Measurements from ENCODE around the gene COX7A2L. TPM values are rescaled to one million over a fixed set of nuclear protein-coding genes. Genes with fewer than 3 reads are reported as not detected.
"Not testable (repeated sequence)": the region's sequence is repeated elsewhere in the genome, so short reads cannot be mapped to it uniquely, and the experiment has no call there.

The COX7A2L gene
- total RNA-seq, 1 experiment from 2014 or later: 412 TPM

DNA sequence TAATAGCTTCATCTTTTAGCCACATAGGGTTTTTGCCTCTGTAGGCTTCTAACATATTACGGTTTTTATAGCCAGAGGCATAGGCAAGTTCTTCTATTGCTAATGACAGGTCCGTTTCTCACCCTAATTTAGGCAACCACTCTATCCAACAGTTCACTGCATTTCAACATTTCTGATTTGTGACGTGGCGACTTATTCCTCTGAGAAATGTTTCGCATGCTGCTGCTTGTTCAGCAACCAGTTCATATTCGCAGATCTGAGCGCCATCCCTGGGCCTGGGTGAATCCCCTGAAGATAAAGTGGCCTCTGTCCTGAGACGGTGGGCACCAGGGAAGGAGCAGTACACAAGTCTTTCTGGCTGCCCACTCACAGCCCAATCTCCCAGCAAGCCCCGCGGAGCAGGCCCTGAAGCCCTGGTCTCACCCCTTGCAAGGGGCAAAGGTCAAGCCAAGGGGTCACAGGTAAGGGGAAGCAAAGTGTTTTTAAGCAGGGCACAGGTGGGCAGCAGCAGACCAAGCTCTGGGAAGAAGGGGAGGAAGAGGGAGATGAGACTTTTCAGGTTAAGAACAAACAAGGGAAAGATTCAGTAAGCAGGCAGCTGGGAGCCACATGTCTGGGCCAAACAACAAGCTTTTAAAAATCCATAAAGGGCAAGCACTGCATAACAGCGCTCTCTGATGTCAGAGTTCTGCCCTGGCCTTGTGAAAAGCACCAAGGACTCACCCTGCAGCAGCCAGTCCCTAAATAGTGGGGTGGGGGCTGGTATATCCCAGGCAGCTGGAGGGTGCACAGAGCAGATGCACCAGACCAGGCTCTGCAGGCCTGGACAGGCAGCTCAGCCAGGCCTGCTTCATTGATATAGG lies 10.8 kb upstream of the COX7A2L start:
- DNase-seq (ENCODE audit: low read depth, low spot score): peak; percentile 84
- in situ Hi-C loops (cut with HindIII; ENCODE audit: low pct_unique_long_range_greater_than_20kb, low sequenced_read_pairs): no loop called here

GRCh38 chr2:42369532-42370229 lies 8.7 kb upstream of the COX7A2L start:
- in situ Hi-C loops (cut with HindIII; ENCODE audit: low pct_unique_long_range_greater_than_20kb, low sequenced_read_pairs): no loop called here
- DNase-seq (ENCODE audit: low read depth, low spot score): no peak

- in situ Hi-C loops (cut with HindIII; ENCODE audit: low pct_unique_long_range_greater_than_20kb, low sequenced_read_pairs): no loop called here
- no peak for DNase-seq (ENCODE audit: low read depth, low spot score)
Measured at GRCh38 chr2:42368817-42369531, 8.0 kb upstream of the COX7A2L start.

DNA sequence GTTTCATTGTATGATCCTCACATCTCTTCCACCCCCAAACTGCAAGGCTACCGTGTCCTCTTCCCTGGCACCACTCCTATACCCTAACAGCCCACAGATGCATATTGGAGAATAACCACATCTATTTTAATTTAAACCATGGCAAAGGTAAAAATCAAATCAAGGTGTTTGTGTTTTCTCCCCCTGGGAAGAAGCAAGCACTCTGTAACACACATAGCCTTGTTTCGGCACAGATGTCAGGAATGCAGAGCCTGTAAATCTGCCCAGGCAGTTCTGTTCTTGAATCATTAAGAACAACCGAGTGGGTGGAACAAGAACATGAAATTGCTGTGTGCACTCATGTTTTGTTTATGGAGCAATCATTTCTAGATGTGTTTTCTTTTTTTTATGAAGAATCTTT lies 6.8 kb upstream of the COX7A2L start:
- in situ Hi-C loops (cut with HindIII; ENCODE audit: low pct_unique_long_range_greater_than_20kb, low sequenced_read_pairs): no loop called here
- no peak for DNase-seq (ENCODE audit: low read depth, low spot score)

DNA sequence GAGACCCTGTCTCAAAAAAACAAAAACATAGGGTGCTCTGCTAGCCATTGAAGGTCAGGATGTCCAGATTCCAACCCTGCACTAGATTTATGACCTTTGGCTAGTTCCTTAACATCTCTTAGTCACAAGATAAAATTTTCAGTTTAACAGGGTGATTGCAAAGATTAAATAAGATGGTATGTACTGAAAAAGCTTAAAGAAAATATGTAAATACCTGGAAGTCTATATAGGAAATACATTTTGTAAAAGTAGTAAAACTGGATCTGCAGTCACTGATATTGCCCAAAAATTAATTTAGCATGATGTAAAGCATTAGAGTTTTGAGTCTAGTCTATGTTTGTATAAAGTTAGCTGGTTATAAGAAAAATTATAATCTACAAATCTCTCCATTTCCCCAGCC lies 5.4 kb upstream of the COX7A2L start:
- no peak for DNase-seq (ENCODE audit: low read depth, low spot score)
- in situ Hi-C loops (cut with HindIII; ENCODE audit: low pct_unique_long_range_greater_than_20kb, low sequenced_read_pairs): no loop called here

DNA sequence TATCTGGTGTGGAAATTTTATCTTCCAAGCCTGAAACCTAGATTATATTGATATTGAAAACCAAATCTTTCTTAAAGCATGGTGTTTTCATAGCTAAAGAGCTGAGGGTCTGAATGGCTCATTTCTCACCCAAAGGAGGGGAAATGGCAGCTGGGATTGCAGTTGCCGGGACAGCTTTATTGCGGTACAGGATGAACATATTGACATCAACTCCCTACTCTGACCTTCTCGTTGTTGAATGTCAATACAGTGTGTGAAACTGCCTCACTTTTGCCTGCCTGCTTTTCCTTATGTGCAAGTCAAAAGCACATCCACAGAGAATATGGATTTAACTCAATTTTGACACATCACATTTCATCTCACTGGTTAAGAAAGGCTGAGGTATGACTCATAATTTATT lies 3.6 kb upstream of the COX7A2L start:
- in situ Hi-C loops (cut with HindIII; ENCODE audit: low pct_unique_long_range_greater_than_20kb, low sequenced_read_pairs): no loop called here
- DNase-seq (ENCODE audit: low read depth, low spot score): no peak

DNA sequence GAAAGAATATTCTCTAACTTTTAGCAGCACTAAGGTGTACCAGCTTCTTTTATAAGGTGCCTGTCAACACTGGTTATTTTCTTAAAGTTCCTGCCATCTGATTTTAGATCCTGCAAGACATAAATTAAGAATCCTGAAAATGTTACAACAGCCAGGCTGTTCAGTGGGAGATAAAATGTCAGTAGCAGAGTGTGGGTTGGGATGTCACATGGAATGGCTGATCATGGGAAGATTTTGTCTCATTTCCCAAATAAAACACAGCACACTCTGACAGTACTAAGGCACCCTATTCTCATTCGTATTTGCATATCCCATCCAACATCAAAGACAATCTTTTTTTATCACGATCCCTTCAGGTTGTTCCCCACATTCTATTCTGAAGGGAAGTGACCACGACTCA lies 2.4 kb upstream of the COX7A2L start:
- no peak for DNase-seq (ENCODE audit: low read depth, low spot score)
- in situ Hi-C loops (cut with HindIII; ENCODE audit: low pct_unique_long_range_greater_than_20kb, low sequenced_read_pairs): no loop called here

GRCh38 chr2:42361728-42362283 lies 789 bp upstream of the COX7A2L start:
- DNase-seq (ENCODE audit: low read depth, low spot score): no peak

GRCh38 chr2:42360493-42360889 lies 526 bp downstream of the COX7A2L start:
- DNase-seq (ENCODE audit: low read depth, low spot score): no peak
- in situ Hi-C loops (cut with HindIII; ENCODE audit: low pct_unique_long_range_greater_than_20kb, low sequenced_read_pairs): no loop called here

More at GRCh38 chr2:42361728-42362283, 789 bp upstream of the COX7A2L start:
- in situ Hi-C loops (cut with HindIII; ENCODE audit: low pct_unique_long_range_greater_than_20kb, low sequenced_read_pairs): no loop called here

GRCh38 chr2:42359965-42360483 lies 993 bp downstream of the COX7A2L start:
- DNase-seq (ENCODE audit: low read depth, low spot score): no peak

DNA sequence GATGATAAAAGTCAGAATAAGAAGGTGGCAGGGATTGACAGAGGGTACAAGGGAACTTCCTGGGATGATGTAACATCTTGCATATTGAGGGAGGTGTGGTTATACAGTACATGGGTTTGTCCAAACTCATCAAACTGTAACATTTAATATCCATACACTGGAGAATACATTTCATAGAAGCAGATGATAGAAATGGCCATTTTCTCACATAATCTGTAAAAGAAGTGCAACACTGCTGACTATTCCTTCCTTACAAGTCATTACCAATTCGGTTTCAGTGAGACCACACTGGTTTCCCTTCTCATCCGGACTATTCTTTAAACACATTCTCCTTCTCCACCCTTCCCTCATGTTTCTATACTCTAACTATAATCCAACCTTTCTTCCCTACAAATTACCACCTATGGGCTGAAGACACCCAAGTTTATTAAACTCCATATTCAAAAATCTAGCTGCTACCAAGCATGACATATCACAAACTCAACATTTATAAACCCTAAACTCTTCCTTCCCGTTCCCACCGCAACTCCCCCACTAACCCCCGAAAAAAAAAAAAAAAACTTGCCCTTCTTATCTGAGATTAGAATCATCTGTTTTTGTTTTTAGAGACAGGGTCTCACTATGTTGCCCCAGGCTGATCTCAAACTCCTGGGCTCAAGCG lies 1.6 kb downstream of the COX7A2L start:
- in situ Hi-C loops (cut with HindIII; ENCODE audit: low pct_unique_long_range_greater_than_20kb, low sequenced_read_pairs): no loop called here
- DNase-seq (ENCODE audit: low read depth, low spot score): no peak

More at GRCh38 chr2:42359965-42360483, 993 bp downstream of the COX7A2L start:
- in situ Hi-C loops (cut with HindIII; ENCODE audit: low pct_unique_long_range_greater_than_20kb, low sequenced_read_pairs): no loop called here

GRCh38 chr2:42353792-42354429 lies 7.1 kb downstream of the COX7A2L start:
- DNase-seq (ENCODE audit: low read depth, low spot score): no peak
- in situ Hi-C loops (cut with HindIII; ENCODE audit: low pct_unique_long_range_greater_than_20kb, low sequenced_read_pairs): no loop called here

DNA sequence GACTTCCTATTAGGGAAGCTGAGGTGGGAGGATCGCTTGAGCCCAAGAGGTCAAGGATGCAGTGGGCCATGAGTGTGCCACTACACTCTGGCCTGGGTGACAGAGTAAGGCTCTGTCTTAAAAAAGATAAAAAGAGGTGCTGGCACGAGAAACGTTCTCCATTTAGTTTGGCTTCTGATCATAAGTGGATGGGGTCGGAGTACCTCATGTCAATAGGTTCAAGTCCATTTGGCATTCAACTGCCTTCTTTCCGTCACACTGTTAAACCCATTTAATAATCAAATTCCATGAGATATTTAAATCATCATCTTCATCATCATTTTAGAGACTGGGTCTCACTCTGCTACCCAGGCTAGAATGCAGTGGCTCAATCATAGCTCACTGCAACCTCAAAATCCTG lies 9.2 kb downstream of the COX7A2L start:
- DNase-seq (ENCODE audit: low read depth, low spot score): no peak
- in situ Hi-C loops (cut with HindIII; ENCODE audit: low pct_unique_long_range_greater_than_20kb, low sequenced_read_pairs): no loop called here

- DNase-seq (ENCODE audit: low read depth, low spot score): no peak
- in situ Hi-C loops (cut with HindIII; ENCODE audit: low pct_unique_long_range_greater_than_20kb, low sequenced_read_pairs): no loop called here
Measured at GRCh38 chr2:42350434-42351063, 10.5 kb downstream of the COX7A2L start.

DNA sequence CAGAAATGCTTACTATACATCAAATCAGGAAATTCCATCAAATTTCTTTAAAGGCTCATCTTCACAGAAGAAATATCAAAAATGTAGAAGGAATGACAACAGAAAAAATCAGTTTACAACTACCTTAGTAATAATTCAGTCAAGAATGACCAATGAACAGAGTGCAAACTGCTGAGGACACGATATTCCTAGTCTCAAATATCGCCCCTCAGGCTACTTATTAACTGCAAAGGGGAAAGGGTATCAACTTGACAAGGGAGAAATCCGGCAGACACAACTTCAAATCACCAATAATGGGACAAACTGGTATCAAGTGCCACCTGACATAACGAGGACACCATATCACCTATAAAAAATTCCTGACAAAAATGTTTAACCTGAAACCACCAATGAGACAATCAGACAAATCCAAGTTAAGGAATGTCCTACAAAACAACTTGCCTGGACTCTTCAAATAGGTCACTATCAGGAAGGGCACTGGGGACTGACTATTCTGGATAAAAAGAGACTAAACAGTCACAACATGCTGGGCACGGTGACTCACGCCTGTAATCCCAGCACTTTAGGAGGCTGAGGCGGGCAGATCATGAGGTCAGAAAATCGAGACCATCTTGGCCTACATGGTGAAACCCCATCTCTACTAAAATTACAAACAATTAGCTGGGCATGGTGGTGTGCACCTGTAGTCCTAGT lies 12.8 kb downstream of the COX7A2L start:
- in situ Hi-C loops (cut with HindIII; ENCODE audit: low pct_unique_long_range_greater_than_20kb, low sequenced_read_pairs): no loop called here
- no peak for DNase-seq (ENCODE audit: low read depth, low spot score)

DNA sequence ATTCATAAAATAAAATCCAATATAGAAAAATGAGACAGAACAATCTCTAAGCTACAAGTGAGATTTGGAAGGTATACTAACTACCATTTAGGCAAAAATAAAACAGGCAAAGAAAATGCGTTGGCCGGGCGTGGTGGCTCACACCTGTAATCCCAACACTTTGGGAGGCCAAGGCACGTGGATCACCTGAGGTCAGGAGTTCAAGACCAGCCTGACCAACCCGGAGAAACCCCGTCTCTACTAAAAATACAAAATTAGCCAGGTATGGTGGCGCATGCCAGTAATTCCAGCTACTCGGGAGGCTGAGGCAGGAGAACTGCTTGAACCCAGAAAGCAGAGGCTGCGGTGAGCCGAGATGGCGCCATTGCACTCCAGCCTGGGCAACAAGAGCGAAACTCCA lies 13.5 kb downstream of the COX7A2L start:
- DNase-seq (ENCODE audit: low read depth, low spot score); in situ Hi-C loops (cut with HindIII; ENCODE audit: low pct_unique_long_range_greater_than_20kb, low sequenced_read_pairs): not testable (repeated sequence)
